ENCODE data around the gene MESP2.

DNA sequence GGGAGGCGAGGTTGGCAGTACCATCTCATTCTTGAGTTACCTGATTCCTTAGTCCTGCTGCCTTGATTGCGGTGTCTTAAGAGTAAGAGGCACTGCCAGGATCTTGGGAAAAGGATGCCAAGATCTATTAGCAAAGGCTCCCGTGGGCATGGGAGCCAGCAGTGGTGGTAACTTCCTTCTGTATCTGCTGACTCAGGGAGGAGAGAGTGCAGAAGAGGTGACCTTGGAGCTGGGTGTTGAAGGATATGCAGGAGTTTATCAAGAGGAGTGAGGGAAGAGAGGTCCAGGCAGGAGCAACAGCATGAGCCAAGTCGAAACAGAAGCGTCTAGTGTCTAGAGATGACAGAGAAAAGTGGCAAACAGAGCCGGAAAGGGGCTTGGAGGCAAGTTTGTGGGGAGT lies 4.5 kb downstream of the MESP2 start:
- TF ChIP-seq, protein P1, sequence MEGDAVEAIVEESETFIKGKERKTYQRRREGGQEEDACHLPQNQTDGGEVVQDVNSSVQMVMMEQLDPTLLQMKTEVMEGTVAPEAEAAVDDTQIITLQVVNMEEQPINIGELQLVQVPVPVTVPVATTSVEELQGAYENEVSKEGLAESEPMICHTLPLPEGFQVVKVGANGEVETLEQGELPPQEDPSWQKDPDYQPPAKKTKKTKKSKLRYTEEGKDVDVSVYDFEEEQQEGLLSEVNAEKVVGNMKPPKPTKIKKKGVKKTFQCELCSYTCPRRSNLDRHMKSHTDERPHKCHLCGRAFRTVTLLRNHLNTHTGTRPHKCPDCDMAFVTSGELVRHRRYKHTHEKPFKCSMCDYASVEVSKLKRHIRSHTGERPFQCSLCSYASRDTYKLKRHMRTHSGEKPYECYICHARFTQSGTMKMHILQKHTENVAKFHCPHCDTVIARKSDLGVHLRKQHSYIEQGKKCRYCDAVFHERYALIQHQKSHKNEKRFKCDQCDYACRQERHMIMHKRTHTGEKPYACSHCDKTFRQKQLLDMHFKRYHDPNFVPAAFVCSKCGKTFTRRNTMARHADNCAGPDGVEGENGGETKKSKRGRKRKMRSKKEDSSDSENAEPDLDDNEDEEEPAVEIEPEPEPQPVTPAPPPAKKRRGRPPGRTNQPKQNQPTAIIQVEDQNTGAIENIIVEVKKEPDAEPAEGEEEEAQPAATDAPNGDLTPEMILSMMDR (conservative IDR thresholded peaks at IDR 0.05 in 1 of 2, IDR thresholded peaks at IDR 0.05 in 1 of 2; ENCODE audit: low read depth in 1 of 2, low read length in 2 of 2) = no peak
- TF ChIP-seq EZH2 (IDR thresholded peaks at IDR 0.05; ENCODE audit: low read length, missing control alignments) = no peak
